Subcutaneous abdominal adipose tissue (tissue), 5 donors: ENCODE measurements around the gene SCPEP1.

Experiments
- H3K27ac ChIP-seq: one replicate; pipeline ENCODE4 v1.7.0; 2013; ENCODE audit warnings: low read depth, mild to moderate bottlenecking, inconsistent platforms, low read length, moderate library complexity
- H3K27me3 ChIP-seq, 5 donors: one replicate each; pipeline ENCODE4 v1.7.0; 2013; ENCODE audit warnings: low read length in 5 of 5, inconsistent platforms in 1 of 5; ENCODE audit not compliant: control insufficient read depth in 5 of 5, insufficient read depth in 4 of 5
- H3K36me3 ChIP-seq, 5 donors: one replicate each; pipeline ENCODE4 v1.7.0; 2013; ENCODE audit warnings: low read length in 5 of 5; ENCODE audit not compliant: control insufficient read depth in 5 of 5, insufficient read depth in 5 of 5
- H3K4me1 ChIP-seq, 5 donors: one replicate each; pipeline ENCODE4 v1.7.0; 2013; ENCODE audit warnings: low read length in 5 of 5, mild to moderate bottlenecking in 3 of 5, moderate library complexity in 1 of 5; ENCODE audit not compliant: control insufficient read depth in 5 of 5, insufficient read depth in 5 of 5
- H3K4me3 ChIP-seq, 5 donors: one replicate each; pipeline ENCODE4 v1.7.0; 2013; ENCODE audit warnings: low read length in 5 of 5, low read depth in 1 of 5
- H3K9ac ChIP-seq, 5 donors: one replicate each; pipeline ENCODE4 v1.7.0; 2013; ENCODE audit warnings: low read length in 5 of 5, mild to moderate bottlenecking in 4 of 5, moderate library complexity in 3 of 5
- H3K9me3 ChIP-seq, 5 donors: one replicate each; pipeline ENCODE4 v1.7.0; 2013; ENCODE audit warnings: low read length in 5 of 5; ENCODE audit not compliant: control insufficient read depth in 5 of 5
- donor health status: healthy.
- donor health status: healthy.
- donor health status: healthy.
- donor health status: healthy.
- donor health status: healthy.

The SCPEP1 gene

DNA sequence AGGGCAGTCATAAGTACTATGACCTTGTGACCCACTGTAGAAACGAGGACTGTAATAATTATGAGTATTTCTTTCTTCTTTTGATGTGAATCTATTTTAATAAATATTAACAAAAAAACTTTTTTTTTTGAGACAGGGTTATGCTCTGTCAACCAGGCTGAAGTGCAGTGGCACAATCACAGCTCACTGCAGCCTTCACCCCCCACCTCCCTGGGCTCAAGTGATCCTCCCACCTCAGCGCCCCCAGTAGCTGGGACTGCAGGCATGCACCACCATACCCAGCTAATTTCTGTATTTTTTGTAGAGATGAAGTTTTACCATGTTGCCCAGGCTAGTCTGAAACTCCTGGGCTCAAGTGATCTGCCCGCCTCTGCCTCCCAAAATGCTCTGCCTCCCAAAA is 32.6 kb downstream of the SCPEP1 start:
- H3K4me3 ChIP-seq: peak overlapping the region in 4 of 5 donors; percentile 30 to 63 (median 42)
- no peaks in the 10 kb centered on the region for H3K9me3 ChIP-seq
- H3K27me3 ChIP-seq: no peaks in the 10 kb centered on the region
- no peak overlapping the region for H3K27ac ChIP-seq
- peak overlapping the region in 1 of 5 donors; percentile 21 for H3K9ac ChIP-seq
- peaks cover 0 to 8% (median 6%) of the 10 kb centered on the region in 5 donors for H3K4me1 ChIP-seq
- peaks cover 3 to 6% (median 6%) of the 10 kb centered on the region in 5 donors for H3K36me3 ChIP-seq

DNA sequence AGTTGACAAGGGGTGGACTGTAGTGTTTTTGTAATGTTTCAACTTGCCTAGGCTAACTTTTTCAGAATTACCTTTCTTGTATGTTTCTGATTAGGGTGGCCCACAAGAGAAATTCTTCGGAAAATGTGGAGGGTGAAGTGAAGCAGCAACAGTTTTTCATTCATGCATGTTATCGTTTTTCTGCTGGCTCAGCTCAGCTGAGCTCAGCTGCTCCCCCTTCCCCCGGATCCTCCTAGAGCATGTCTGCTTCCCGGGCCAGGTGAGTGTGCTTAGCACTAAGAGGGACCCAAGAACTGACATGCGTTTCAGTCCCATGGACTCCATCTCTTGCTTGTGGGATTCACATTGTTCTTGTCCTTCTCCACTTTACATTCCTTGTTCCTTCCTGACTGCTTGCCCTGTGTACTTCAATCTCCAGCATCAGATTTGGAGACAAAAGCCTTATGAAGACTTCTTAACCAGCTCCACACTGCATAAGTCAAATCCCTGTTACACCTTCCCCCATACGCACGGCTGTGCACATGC is 33.6 kb downstream of the SCPEP1 start:
- Histone ChIP-seq H3K4me3 (no peak overlapping the region), H3K9ac (no peak overlapping the region), H3K27ac (no peak overlapping the region), H3K36me3 (peaks cover 0 to 2% (median 0%) of the 10 kb centered on the region in 5 donors), H3K4me1 (peaks cover 0 to 8% (median 6%) of the 10 kb centered on the region in 5 donors), H3K27me3 (no peaks in the 10 kb centered on the region), H3K9me3 (no peaks in the 10 kb centered on the region)

DNA sequence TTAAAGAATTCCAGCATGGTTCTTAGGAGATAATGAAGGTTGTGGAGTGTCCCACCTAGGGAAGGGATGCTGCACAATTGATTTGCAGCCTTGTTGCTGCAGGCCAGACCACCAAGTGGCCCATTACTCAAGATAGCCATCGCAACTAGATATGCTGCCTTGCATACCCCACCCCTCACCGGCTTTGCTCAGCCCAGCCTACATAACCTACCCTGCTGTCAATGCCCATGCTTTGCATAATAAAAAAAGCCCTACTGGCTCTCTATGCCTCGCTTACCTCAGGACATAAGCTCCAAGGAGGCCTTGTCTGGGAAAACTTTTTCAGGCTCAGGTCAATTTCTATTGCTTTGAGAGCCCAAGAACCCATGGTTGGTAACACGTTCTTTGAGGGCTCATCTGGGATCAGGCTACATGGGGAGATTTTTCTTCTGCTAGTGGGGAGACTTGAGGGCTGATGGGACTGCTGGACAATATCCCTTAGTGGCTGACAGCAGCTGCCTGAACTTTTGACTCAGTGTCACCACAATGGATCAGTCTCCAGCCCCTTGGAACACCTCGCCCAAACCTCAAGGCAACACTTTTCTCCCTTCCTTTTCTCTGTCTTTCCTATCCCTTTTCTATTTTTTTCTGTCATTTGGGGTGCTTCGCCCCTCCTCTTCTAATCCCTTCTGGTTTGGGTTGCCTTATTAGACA is 38.3 kb downstream of the SCPEP1 start:
- Histone ChIP-seq H3K27me3 (peaks cover 0 to 3% (median 0%) of the 10 kb centered on the region in 5 donors), H3K4me3 (no peak overlapping the region), H3K36me3 (no peaks in the 10 kb centered on the region), H3K27ac (no peak overlapping the region), H3K9me3 (no peaks in the 10 kb centered on the region), H3K9ac (no peak overlapping the region), H3K4me1 (no peaks in the 10 kb centered on the region)

DNA sequence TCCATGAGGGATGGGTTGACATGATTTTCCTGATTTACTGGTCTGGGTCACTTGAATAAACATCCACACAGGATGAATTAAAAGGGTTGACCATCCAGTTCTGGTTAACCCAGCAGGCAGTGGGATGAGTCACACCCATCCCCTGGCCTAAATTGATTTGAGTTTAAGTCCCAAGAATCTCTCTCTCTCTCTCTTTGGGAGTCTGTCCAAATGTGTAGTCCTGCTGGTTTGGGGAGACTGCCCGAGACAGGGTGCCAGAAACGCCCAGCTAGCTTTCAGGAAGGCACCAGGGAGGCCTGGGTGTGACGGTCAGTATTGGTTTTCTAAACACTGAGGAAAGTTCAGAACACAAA is 38.8 kb downstream of the SCPEP1 start:
- H3K9me3 ChIP-seq: no peaks in the 10 kb centered on the region
- no peaks in the 10 kb centered on the region for H3K4me1 ChIP-seq
- H3K27ac ChIP-seq: no peak overlapping the region
- no peak overlapping the region for H3K4me3 ChIP-seq
- H3K9ac ChIP-seq: no peak overlapping the region
- H3K27me3 ChIP-seq: peaks cover 0 to 3% (median 0%) of the 10 kb centered on the region in 5 donors
- no peaks in the 10 kb centered on the region for H3K36me3 ChIP-seq

DNA sequence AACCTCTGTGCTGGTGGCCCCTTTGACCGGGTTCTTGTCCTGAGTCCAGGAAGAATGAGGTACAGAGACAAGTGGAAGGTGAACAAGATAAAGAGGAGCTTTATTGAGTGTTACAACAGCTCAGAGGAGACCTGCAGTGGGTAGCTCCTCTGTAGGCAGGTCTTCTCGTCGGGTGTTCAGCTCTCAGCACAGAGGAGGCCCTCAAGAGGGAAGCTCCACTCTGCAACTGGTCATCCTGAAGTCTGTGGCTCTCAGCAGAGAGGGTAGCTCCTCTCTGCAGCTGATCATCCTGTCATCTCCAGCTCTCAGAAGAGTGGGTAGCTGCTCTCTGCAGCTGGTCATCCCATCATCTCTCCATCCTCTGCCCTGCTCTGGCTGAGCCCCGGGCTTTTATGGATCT is 39.7 kb downstream of the SCPEP1 start:
- H3K4me1 ChIP-seq: no peaks in the 10 kb centered on the region
- no peaks in the 10 kb centered on the region for H3K9me3 ChIP-seq
- H3K9ac ChIP-seq: no peak overlapping the region
- H3K27me3 ChIP-seq: peaks cover 0 to 3% (median 0%) of the 10 kb centered on the region in 5 donors
- no peaks in the 10 kb centered on the region for H3K36me3 ChIP-seq
- H3K4me3 ChIP-seq: no peak overlapping the region
- H3K27ac ChIP-seq: no peak overlapping the region

DNA sequence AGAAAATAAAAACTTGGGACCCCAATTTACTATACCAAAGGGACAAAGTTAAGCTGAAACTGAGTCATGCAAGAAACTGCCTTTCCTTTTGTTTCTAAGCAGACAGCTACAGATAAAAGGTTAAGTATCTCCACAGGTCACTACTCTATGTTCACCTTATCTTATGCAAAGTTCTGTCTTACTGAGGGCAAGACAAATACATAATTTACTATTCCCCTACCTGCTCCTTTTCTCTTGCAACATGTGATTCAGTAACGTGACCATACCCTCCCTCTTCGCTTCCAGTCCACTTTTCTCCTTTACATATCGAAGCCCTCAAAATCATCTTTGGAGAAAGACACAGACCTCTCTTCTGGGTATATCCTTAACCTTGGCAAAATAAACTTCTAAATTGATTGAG is 42.3 kb downstream of the SCPEP1 start:
- H3K36me3 ChIP-seq: no peaks in the 10 kb centered on the region
- H3K27ac ChIP-seq: no peak overlapping the region
- H3K27me3 ChIP-seq: peaks cover 0 to 3% (median 0%) of the 10 kb centered on the region in 5 donors
- H3K9me3 ChIP-seq: no peaks in the 10 kb centered on the region
- no peaks in the 10 kb centered on the region for H3K4me1 ChIP-seq
- no peak overlapping the region for H3K4me3 ChIP-seq
- no peak overlapping the region for H3K9ac ChIP-seq

DNA sequence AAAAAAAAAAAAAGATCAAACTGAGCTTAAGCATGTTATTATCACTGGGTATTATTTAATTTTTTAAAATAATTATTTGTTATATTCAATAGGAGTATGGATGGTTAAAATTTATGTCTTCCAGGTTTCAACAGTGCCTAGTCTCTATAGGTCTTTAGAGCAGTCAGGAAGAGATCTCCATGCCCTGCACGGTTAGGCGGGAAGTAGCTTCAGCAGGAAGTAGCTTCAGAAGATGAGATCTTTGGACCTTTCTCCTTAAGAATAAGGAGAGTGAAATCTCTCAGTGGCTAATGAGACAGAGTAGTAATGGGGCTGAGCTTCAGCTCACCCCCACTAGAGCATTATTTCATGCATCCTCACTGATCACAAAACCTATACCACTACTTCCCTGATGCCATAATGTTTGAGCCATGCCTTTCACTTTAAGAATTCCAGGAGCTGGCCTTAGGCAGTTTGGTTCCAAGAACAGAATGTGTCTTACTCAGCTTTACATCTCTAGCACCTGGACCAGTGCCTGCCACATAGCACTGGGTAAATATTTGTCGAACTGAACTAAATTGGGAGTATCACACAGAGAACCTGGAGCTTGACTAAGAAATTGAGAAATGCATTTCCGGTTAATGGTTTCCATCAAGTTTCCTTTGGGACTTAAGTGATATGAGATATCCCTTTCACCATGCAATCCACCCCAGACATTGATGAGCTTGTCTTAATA is 43.5 kb downstream of the SCPEP1 start:
- H3K4me1 ChIP-seq: no peaks in the 10 kb centered on the region
- peaks cover 0 to 3% (median 0%) of the 10 kb centered on the region in 5 donors for H3K27me3 ChIP-seq
- peaks cover 0 to 3% (median 0%) of the 10 kb centered on the region in 5 donors for H3K9me3 ChIP-seq
- no peak overlapping the region for H3K4me3 ChIP-seq
- no peak overlapping the region for H3K9ac ChIP-seq
- no peaks in the 10 kb centered on the region for H3K36me3 ChIP-seq
- H3K27ac ChIP-seq: no peak overlapping the region

DNA sequence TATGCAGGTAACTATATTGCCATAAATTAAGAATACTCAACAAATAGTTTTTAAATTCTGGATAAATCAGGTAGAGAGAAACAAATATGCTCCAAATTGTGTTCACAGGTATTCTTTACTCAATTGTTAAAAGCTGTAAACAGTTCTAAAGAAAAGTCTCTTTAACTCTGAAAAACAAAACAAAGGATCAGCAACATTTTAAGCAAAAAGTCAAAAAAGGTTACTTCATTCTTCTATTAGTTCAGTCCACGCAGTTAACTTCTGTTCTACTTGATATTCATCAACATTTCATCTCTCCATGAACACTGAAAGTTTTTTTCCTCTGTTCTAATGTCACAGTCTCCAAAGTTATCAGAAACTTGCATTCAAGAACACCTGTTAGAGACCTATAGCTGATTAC is 47.9 kb downstream of the SCPEP1 start:
- Histone ChIP-seq H3K4me1 (no peaks in the 10 kb centered on the region), H3K27me3 (no peaks in the 10 kb centered on the region), H3K9ac (no peak overlapping the region), H3K27ac (no peak overlapping the region), H3K36me3 (no peaks in the 10 kb centered on the region), H3K4me3 (no peak overlapping the region), H3K9me3 (peaks cover 0 to 12% (median 7%) of the 10 kb centered on the region in 5 donors)

DNA sequence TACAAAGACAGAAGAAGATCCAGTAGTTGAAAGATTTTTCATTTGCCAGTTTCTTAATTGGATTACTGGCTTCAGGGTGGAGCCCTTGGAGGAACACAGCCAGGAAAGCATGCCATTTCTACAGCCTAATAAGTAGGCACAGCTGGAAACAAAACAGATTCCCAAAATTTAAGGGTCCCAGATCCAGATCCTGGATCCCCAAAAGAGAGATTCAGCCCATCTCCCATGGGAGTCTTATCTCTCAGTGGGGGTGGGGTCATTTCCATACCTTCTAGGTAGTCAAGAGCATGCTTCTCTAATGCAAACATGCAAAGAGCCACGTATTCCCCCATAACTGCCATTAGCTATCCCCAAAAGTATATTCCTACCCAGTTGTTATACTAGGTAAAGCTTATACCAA is 49.9 kb downstream of the SCPEP1 start:
- no peak overlapping the region for H3K27ac ChIP-seq
- no peaks in the 10 kb centered on the region for H3K27me3 ChIP-seq
- no peaks in the 10 kb centered on the region for H3K36me3 ChIP-seq
- H3K4me1 ChIP-seq: peaks cover 0 to 10% (median 7%) of the 10 kb centered on the region in 5 donors
- no peak overlapping the region for H3K9ac ChIP-seq
- no peak overlapping the region for H3K4me3 ChIP-seq
- peaks cover 0 to 12% (median 7%) of the 10 kb centered on the region in 5 donors for H3K9me3 ChIP-seq

DNA sequence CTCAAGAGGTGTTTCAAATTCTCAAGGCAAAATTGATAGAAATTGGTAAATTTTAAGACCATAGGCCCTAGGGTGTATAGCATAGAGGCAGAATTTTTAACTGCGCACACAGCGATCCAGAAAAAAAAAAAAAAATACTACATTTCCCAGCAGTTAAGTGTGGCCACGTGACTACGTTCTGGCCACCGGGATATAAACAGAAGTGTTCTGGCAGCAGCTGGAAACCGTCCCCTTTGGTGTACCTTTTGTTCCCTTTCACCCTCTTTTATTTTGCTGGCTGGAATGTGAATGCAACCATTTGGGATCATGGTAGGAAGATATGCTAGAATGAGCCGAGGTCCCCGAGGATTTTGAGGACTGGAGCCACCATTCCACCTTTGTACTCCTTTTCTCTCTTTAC is 54.4 kb downstream of the SCPEP1 start:
- Histone ChIP-seq H3K9ac (peak overlapping the region in 1 of 5 donors; percentile 25), H3K27me3 (no peaks in the 10 kb centered on the region), H3K9me3 (peaks cover 0 to 8% (median 7%) of the 10 kb centered on the region in 5 donors), H3K4me1 (peaks cover 0 to 50% (median 46%) of the 10 kb centered on the region in 5 donors), H3K4me3 (no peak overlapping the region), H3K36me3 (no peaks in the 10 kb centered on the region), H3K27ac (peak overlapping the region; percentile 80)
